Ascending aorta (tissue), 2 donors: ENCODE results near the gene RAB28. TPM values are rescaled to one million over a fixed set of nuclear protein-coding genes. Genes with fewer than 3 reads are reported as not detected.

ENCODE experiments used
- DNase-seq, 2 donors: peaks; one replicate each; pipeline ENCODE4 v3.0.0-alpha.2; 2019; ENCODE audit warnings: low spot score in 2 of 2
- H3K27ac ChIP-seq, 2 donors: fragments of 200-600 bp; sonication (generic); one replicate each; pipeline ENCODE4 v1.5.1; 2016 to 2017; ENCODE audit warnings: mild to moderate bottlenecking in 1 of 2
- H3K27me3 ChIP-seq: fragments of 200-600 bp; sonication (generic); one replicate; pipeline ENCODE4 v1.5.1; 2017
- H3K36me3 ChIP-seq, 2 donors: fragments of 200-600 bp; sonication (generic); one replicate each; pipeline ENCODE4 v1.5.1; 2016
- H3K4me1 ChIP-seq, 2 donors: fragments of 200-600 bp; sonication (generic); one replicate each; pipeline ENCODE4 v1.5.1; 2016 to 2017; ENCODE audit warnings: mild to moderate bottlenecking in 1 of 2
- H3K4me3 ChIP-seq, 2 donors: fragments of 200-600 bp; sonication (generic); one replicate each; pipeline ENCODE4 v1.5.1; 2016 to 2017; ENCODE audit warnings: mild to moderate bottlenecking in 1 of 2
- H3K9me3 ChIP-seq, 2 donors: fragments of 200-600 bp; sonication (generic); one replicate each; pipeline ENCODE4 v1.5.1; 2016
- CTCF ChIP-seq, 3 experiments: fragments of 200-600 bp in 2 of 3; fragments of 450-650 bp in 1 of 3; sonication (generic) in 2 of 3; IDR thresholded peaks; one replicate each; pipeline ENCODE4 v1.5.1; 2016 to 2019; ENCODE audit warnings: antibody characterized with exemption in 3 of 3, mild to moderate bottlenecking in 1 of 3, moderate library complexity in 1 of 3
- intact Hi-C: fragments of 100-400 bp; cut with DNase I; formaldehyde crosslinking; loops from one replicate; pipeline ENCODE4 v1.15.1; 2023
- total RNA-seq: library from RNA; depleted of rRNA; stranded (reverse); fragments of >200 nt; gene quantifications from one replicate; pipeline ENCODE4 v1.1.0, GENCODE V29; 2016

Gene RAB28
- total RNA-seq, 1 donor from 2014 or later: 3.2 TPM

- H3K9me3 ChIP-seq: no peaks in the 10 kb centered on the region
- DNase-seq: no peak
- no peak overlapping the region for H3K4me3 ChIP-seq
- TF ChIP-seq CTCF (IDR thresholded peaks at IDR 0.05): no peak
- no peak overlapping the region for H3K27ac ChIP-seq
- no peaks in the 10 kb centered on the region for H3K4me1 ChIP-seq
- H3K27me3 ChIP-seq: no peaks in the 10 kb centered on the region
- intact Hi-C loops: no loop called here
- H3K36me3 ChIP-seq: peaks cover 0 to 7% of the 10 kb centered on the region in 2 donors
Measured at GRCh38 chr4:13476915-13477314, 7.2 kb downstream of the RAB28 start.

GRCh38 chr4:13476152-13476551 lies 8.0 kb downstream of the RAB28 start:
- H3K36me3 ChIP-seq: peaks cover 0 to 7% of the 10 kb centered on the region in 2 donors
- no peaks in the 10 kb centered on the region for H3K4me1 ChIP-seq
- no peak overlapping the region for H3K4me3 ChIP-seq
- H3K9me3 ChIP-seq: no peaks in the 10 kb centered on the region
- TF ChIP-seq CTCF (IDR thresholded peaks at IDR 0.05): no peak
- H3K27me3 ChIP-seq: no peaks in the 10 kb centered on the region
- intact Hi-C loops: no loop called here
- no peak for DNase-seq
- no peak overlapping the region for H3K27ac ChIP-seq

GRCh38 chr4:13471400-13471799 lies 12.7 kb downstream of the RAB28 start:
- H3K27ac ChIP-seq: no peak overlapping the region
- no peak for TF ChIP-seq CTCF (IDR thresholded peaks at IDR 0.05)
- DNase-seq: no peak
- H3K27me3 ChIP-seq: no peaks in the 10 kb centered on the region
- H3K9me3 ChIP-seq: no peaks in the 10 kb centered on the region
- intact Hi-C loops: no loop called here
- no peaks in the 10 kb centered on the region for H3K4me1 ChIP-seq
- no peak overlapping the region for H3K4me3 ChIP-seq
- peaks cover 0 to 4% of the 10 kb centered on the region in 2 donors for H3K36me3 ChIP-seq

- TF ChIP-seq CTCF (IDR thresholded peaks at IDR 0.05): no peak
- no peak for DNase-seq
- H3K4me1 ChIP-seq: no peaks in the 10 kb centered on the region
- H3K27ac ChIP-seq: no peak overlapping the region
- H3K36me3 ChIP-seq: peaks cover 0 to 4% of the 10 kb centered on the region in 2 donors
- no peak overlapping the region for H3K4me3 ChIP-seq
- no peaks in the 10 kb centered on the region for H3K9me3 ChIP-seq
- intact Hi-C loops: no loop called here
- H3K27me3 ChIP-seq: no peaks in the 10 kb centered on the region
Measured at GRCh38 chr4:13470379-13470778, 13.8 kb downstream of the RAB28 start.

GRCh38 chr4:13464973-13465372 lies 19.2 kb downstream of the RAB28 start:
- H3K27me3 ChIP-seq: no peaks in the 10 kb centered on the region
- no peak for DNase-seq
- no peaks in the 10 kb centered on the region for H3K4me1 ChIP-seq
- intact Hi-C loops: no loop called here
- H3K27ac ChIP-seq: no peak overlapping the region
- H3K36me3 ChIP-seq: peaks cover 0 to 4% of the 10 kb centered on the region in 2 donors
- no peak for TF ChIP-seq CTCF (IDR thresholded peaks at IDR 0.05)
- H3K9me3 ChIP-seq: no peaks in the 10 kb centered on the region
- no peak overlapping the region for H3K4me3 ChIP-seq

GRCh38 chr4:13464543-13464942 lies 19.6 kb downstream of the RAB28 start:
- DNase-seq: no peak
- TF ChIP-seq CTCF (IDR thresholded peaks at IDR 0.05): no peak
- intact Hi-C loops: no loop called here
- Histone ChIP-seq H3K36me3 (peaks cover 0 to 4% of the 10 kb centered on the region in 2 donors), H3K27ac (no peak overlapping the region), H3K4me1 (no peaks in the 10 kb centered on the region), H3K4me3 (no peak overlapping the region), H3K9me3 (no peaks in the 10 kb centered on the region), H3K27me3 (no peaks in the 10 kb centered on the region)
